ENCODE data around the gene NSF.

DNA sequence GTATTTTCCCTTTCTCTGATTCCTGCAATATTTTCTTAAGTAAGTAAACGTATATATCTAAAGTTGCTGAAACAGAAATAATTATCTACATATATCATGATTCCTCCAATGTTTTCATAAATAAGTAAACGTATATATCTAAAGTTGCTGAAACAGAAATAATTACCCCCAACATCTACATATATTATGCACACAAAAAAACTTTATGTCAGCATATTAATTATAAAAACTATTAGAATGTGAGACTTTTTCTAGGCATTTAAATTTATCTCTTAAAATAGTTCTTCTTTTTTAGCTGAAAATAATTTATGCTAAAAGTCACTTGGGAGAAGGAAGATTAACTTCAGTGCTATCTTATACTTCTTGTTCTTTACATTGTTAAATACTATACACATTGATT lies 139.6 kb downstream of the NSF start:
- TF ChIP-seq, protein P1, sequence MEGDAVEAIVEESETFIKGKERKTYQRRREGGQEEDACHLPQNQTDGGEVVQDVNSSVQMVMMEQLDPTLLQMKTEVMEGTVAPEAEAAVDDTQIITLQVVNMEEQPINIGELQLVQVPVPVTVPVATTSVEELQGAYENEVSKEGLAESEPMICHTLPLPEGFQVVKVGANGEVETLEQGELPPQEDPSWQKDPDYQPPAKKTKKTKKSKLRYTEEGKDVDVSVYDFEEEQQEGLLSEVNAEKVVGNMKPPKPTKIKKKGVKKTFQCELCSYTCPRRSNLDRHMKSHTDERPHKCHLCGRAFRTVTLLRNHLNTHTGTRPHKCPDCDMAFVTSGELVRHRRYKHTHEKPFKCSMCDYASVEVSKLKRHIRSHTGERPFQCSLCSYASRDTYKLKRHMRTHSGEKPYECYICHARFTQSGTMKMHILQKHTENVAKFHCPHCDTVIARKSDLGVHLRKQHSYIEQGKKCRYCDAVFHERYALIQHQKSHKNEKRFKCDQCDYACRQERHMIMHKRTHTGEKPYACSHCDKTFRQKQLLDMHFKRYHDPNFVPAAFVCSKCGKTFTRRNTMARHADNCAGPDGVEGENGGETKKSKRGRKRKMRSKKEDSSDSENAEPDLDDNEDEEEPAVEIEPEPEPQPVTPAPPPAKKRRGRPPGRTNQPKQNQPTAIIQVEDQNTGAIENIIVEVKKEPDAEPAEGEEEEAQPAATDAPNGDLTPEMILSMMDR (IDR thresholded peaks at IDR 0.05; ENCODE audit: low read depth, low read length) = no peak
- no peak for TF ChIP-seq EZH2phosphoT487 (IDR thresholded peaks at IDR 0.05; ENCODE audit: low read depth)

Measured in OCI-LY3 (cell line).